Spinal cord (tissue), 10 donors: Measurements from ENCODE around the gene DIDO1. TPM values are rescaled to one million over a fixed set of nuclear protein-coding genes. Genes with fewer than 3 reads are reported as not detected.

Experiments used
- DNase-seq, 6 donors: peaks; one replicate each; pipeline versions ENCODE4 v3.0.0 to v3.0.0-alpha.2; 2013 to 2015; ENCODE audit warnings: low spot score in 6 of 6, low read depth in 4 of 6
- H3K27ac ChIP-seq: one replicate; pipeline ENCODE4 v1.5.1; 2013; ENCODE audit warnings: low read depth, low read length, control low read depth
- H3K27me3 ChIP-seq: one replicate; pipeline ENCODE4 v1.6.1; 2013; ENCODE audit warnings: low read length; ENCODE audit not compliant: control insufficient read depth, insufficient read depth
- H3K36me3 ChIP-seq: one replicate; pipeline ENCODE4 v1.6.1; 2013; ENCODE audit warnings: low read length; ENCODE audit not compliant: control insufficient read depth, insufficient read depth
- H3K4me1 ChIP-seq: one replicate; pipeline ENCODE4 v1.6.1; 2013; ENCODE audit warnings: low read length; ENCODE audit not compliant: control insufficient read depth, insufficient read depth
- H3K4me3 ChIP-seq: one replicate; pipeline ENCODE4 v1.5.1; 2013; ENCODE audit warnings: low read depth, low read length, control low read depth
- H3K9me3 ChIP-seq: one replicate; pipeline ENCODE4 v1.6.1; 2013; ENCODE audit warnings: low read length; ENCODE audit not compliant: control insufficient read depth, insufficient read depth
- WGBS: methylation state at CpG from one replicate; pipeline ENCODE4 v1.1.5; 2013; ENCODE audit warnings: missing lambda C conversion rate; ENCODE audit not compliant: insufficient coverage; 5-methylcytosine and 5-hydroxymethylcytosine counted together
- polyA plus RNA-seq, 2 donors: library from polyadenylated mRNA; unstranded; fragments of 120-200 nt; gene quantifications; one replicate each; pipeline ENCODE4 v1.2.1, GENCODE V29; 2013; ENCODE audit not compliant: insufficient read length in 2 of 2
- total RNA-seq, 2 donors: library from RNA; depleted of rRNA in 1 of 2; stranded (reverse); fragments of 120-200 nt in 1 of 2; fragments of >200 nt in 1 of 2; gene quantifications; one replicate each; pipeline versions ENCODE4 v1.2.3 to v1.2.4, GENCODE V29; 2013 to 2014
- donor health status: healthy.

The DIDO1 gene
- total and polyA plus RNA-seq, 4 donors, result 35.4 to 54.7 (median 45.8) TPM

GRCh38 chr20:62914436-62914835 is 11.9 kb downstream of the DIDO1 start:
- DNase-seq, result no peak
- WGBS, result no CpG with 5 or more reads among the region's 9 CpGs
- Histone ChIP-seq H3K4me1 (peaks cover 31% of the 10 kb centered on the region), H3K27ac (no peak overlapping the region), H3K9me3 (no peaks in the 10 kb centered on the region), H3K27me3 (no peaks in the 10 kb centered on the region), H3K4me3 (no peak overlapping the region), H3K36me3 (peaks cover 40% of the 10 kb centered on the region)

GRCh38 chr20:62913043-62913630 is 13.2 kb downstream of the DIDO1 start:
- Histone ChIP-seq H3K4me1 (peaks cover 29% of the 10 kb centered on the region), H3K4me3 (no peak overlapping the region), H3K36me3 (peaks cover 53% of the 10 kb centered on the region), H3K27ac (no peak overlapping the region), H3K27me3 (no peaks in the 10 kb centered on the region), H3K9me3 (no peaks in the 10 kb centered on the region)
- 89% methylated on average over 4 of the region's 7 CpGs for WGBS
- no peak for DNase-seq

- no peaks in the 10 kb centered on the region for H3K9me3 ChIP-seq
- 91% methylated on average over 8 of the region's 10 CpGs for WGBS
- no peaks in the 10 kb centered on the region for H3K27me3 ChIP-seq
- H3K36me3 ChIP-seq, result peaks cover 66% of the 10 kb centered on the region
- no peak overlapping the region for H3K27ac ChIP-seq
- no peak overlapping the region for H3K4me3 ChIP-seq
- no peak for DNase-seq
- H3K4me1 ChIP-seq, result peaks cover 17% of the 10 kb centered on the region
Measured at GRCh38 chr20:62911701-62912280, 14.5 kb downstream of the DIDO1 start.

GRCh38 chr20:62910777-62911497 is 15.4 kb downstream of the DIDO1 start:
- WGBS, result 93% methylated on average over 44 of the region's 45 CpGs

GRCh38 chr20:62910217-62910766 is 16.0 kb downstream of the DIDO1 start:
- DNase-seq, result no peak
- H3K27ac ChIP-seq, result no peak overlapping the region
- no peaks in the 10 kb centered on the region for H3K27me3 ChIP-seq
- no peak overlapping the region for H3K4me3 ChIP-seq
- no peaks in the 10 kb centered on the region for H3K9me3 ChIP-seq
- 89% methylated on average over 8 of the region's 11 CpGs for WGBS
- peaks cover 81% of the 10 kb centered on the region for H3K36me3 ChIP-seq
- H3K4me1 ChIP-seq, result peaks cover 14% of the 10 kb centered on the region

More at GRCh38 chr20:62910777-62911497, 15.4 kb downstream of the DIDO1 start:
- Histone ChIP-seq H3K9me3 (no peaks in the 10 kb centered on the region), H3K36me3 (peaks cover 75% of the 10 kb centered on the region), H3K27ac (no peak overlapping the region), H3K4me1 (peaks cover 17% of the 10 kb centered on the region), H3K27me3 (no peaks in the 10 kb centered on the region), H3K4me3 (no peak overlapping the region)
- no peak for DNase-seq

- no peak overlapping the region for H3K4me3 ChIP-seq
- peaks cover 3% of the 10 kb centered on the region for H3K4me1 ChIP-seq
- 86% methylated on average over 11 of the region's 18 CpGs for WGBS
- DNase-seq, result no peak
- peaks cover 82% of the 10 kb centered on the region for H3K36me3 ChIP-seq
- no peak overlapping the region for H3K27ac ChIP-seq
- H3K9me3 ChIP-seq, result no peaks in the 10 kb centered on the region
- H3K27me3 ChIP-seq, result no peaks in the 10 kb centered on the region
Measured at GRCh38 chr20:62908971-62909791, 17.1 kb downstream of the DIDO1 start.

GRCh38 chr20:62907384-62908317 is 18.7 kb downstream of the DIDO1 start:
- Histone ChIP-seq H3K27me3 (no peaks in the 10 kb centered on the region), H3K4me3 (no peak overlapping the region), H3K36me3 (peaks cover 83% of the 10 kb centered on the region), H3K9me3 (no peaks in the 10 kb centered on the region), H3K4me1 (no peaks in the 10 kb centered on the region), H3K27ac (no peak overlapping the region)
- DNase-seq, result no peak
- 76% methylated on average over 13 of the region's 16 CpGs for WGBS

GRCh38 chr20:62906647-62907375 is 19.5 kb downstream of the DIDO1 start:
- no peaks in the 10 kb centered on the region for H3K27me3 ChIP-seq
- H3K36me3 ChIP-seq, result peaks cover 84% of the 10 kb centered on the region
- 90% methylated on average over 25 of the region's 31 CpGs for WGBS
- no peak overlapping the region for H3K27ac ChIP-seq
- no peaks in the 10 kb centered on the region for H3K4me1 ChIP-seq
- H3K9me3 ChIP-seq, result no peaks in the 10 kb centered on the region
- H3K4me3 ChIP-seq, result no peak overlapping the region
- DNase-seq, result no peak
